NB4 (cell line): ENCODE measurements around the gene MUC13.

Experiments
- CTCF ChIP-seq: IDR thresholded peaks from one replicate; pipeline ENCODE4 v1.5.1; 2012; ENCODE audit warnings: low read depth, low read length
- POLR2A ChIP-seq: IDR thresholded peaks from 2 replicates; pipeline ENCODE4 v1.6.1; 2011; ENCODE audit warnings: mild to moderate bottlenecking; ENCODE audit not compliant: insufficient read length; ENCODE audit errors: extremely low read depth

- TF ChIP-seq CTCF (no peak), POLR2A (no peak)
These were observed 19.3 kb downstream of the MUC13 start for GRCh38 chr3:124915254-124915653.
